Activated CD8-positive, alpha-beta memory T cell treated with anti-CD3 and anti-CD28 coated beads, Interleukin-2, amount 50 U/mL, for 48 hours (primary cell): ENCODE results near the gene CEP72.
A peak's percentile ranks its signal among the peaks of the same experiment; 100 is the strongest.
"Not testable (repeated sequence)": the region's sequence is repeated elsewhere in the genome, so short reads cannot be mapped to it uniquely, and the experiment has no call there.

Experiments
- DNase-seq: peaks from one replicate; pipeline ENCODE4 v3.0.0-alpha.2; 2020

CEP72 gene, protein sequence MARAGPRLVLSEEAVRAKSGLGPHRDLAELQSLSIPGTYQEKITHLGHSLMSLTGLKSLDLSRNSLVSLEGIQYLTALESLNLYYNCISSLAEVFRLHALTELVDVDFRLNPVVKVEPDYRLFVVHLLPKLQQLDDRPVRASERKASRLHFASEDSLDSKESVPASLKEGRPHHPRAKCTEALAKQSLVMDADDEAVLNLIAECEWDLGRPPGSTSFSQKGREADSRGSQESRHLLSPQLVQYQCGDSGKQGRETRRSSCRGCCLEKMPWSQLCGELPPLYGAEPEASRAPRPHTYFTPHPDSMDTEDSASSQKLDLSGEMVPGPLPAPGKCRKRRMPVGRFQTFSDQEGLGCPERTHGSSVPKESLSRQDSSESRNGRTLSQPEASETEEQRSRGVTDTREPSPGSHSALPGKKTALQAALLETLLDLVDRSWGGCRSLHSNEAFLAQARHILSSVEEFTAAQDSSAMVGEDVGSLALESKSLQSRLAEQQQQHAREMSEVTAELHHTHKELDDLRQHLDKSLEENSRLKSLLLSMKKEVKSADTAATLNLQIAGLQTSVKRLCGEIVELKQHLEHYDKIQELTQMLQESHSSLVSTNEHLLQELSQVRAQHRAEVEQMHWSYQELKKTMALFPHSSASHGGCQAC

DNA sequence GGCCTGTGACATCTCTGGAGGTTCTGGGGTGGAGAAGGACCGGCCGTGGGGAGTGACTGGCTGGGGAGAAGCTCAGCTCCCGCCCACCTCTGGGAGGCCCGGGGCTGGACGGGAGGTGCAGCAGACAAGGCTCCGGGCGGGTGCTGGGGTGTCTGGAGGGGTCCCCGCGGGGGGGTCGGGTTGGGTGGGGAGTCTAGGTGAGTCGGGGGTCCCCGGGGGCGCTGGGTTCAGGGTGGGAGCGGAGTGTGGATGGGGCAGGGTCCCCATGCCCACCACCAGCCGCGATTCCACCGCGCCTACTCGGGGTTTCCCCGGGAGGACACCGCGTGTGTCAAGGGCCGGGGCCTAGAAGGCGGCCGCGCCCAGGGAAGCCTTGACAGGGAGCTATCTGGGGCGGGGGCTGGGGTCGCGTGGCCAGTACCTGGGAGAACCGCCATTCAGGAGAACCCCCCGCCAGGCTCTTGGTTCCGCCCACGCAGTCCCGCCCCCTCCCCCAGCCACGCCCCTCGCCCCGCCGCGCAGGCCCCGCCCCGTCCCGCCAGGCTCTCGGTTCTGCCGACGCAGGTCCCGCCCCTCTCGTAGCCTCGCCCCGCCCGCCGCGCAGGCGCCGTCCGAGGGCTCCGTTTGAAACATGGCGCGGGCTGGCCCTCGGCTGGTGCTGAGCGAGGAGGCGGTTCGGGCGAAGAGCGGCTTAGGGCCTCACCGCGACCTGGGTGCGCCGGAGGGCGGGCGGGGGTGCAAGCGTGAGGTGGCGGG lies at the start of gene CEP72:
Gene CEP72, plus strand, starts transcription at position 610 of the 756 bp plus-strand sequence. Its CDS starts 22 bp downstream, at position 632.
- DNase-seq = peak; percentile 98

DNA sequence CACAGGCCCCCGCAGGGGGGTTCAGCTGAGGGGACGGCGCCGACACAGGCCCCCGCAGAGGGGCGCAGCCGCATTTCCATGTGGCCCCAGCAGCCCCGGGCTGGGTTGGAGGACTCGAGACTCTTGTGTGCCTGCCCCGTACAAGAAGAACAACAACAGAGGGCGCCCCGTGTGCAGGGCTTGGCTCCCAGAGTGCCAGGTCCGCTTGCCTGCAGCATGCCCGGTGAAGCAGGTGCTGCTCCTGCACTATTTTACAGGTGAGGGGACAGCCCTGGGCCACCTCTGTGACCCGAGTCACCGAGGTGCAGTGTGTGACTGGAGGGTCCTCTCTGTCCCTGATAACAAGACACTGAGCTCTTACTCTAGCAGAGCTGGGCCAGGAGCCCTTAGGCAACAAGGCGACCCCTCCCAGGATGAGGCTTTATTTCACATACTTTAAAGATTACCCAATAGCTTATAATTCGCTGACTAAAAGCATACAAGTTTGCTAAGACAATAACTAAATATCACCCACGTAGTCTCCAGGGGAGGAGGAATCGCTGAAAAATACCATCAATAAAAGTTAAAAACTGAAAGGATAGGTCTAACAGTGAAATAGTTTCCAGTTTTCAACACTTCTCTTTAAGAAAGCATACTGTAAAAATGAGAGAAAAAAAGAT lies 46.2 kb upstream of the CEP72 start:
- peak; percentile 48 for DNase-seq

DNA sequence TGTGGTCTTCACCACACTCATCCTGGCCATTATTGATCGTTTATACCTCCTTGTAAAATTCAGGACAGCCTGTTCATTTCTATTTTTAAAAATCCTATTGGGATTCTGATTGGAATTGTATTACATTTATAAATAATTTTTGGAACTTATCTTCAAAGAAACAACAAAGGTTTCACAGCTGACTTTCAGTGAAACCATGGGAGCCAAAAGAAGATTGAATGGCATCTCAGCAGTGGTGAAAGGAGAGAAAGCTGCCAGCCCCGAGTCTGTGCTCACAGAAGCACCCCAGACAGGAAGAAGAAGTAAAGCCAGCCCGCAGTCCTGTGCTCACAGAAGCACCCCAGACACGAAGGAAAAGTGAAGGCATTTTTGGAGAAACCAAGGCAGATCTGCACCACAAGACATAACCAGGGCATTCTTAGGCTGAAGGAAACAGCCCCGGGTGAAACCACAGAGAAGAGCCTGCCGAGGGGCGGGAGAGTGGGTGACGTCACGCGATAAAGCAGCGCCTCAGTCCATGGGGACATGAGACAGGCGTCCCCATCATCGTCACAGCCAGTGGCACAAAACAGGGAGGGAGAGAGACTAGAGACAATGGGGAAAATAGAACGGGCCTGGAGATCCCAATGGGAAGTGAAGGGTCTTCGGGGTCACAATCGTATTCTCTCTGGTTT lies 45.4 kb upstream of the CEP72 start:
- peak; percentile 20 for DNase-seq

DNA sequence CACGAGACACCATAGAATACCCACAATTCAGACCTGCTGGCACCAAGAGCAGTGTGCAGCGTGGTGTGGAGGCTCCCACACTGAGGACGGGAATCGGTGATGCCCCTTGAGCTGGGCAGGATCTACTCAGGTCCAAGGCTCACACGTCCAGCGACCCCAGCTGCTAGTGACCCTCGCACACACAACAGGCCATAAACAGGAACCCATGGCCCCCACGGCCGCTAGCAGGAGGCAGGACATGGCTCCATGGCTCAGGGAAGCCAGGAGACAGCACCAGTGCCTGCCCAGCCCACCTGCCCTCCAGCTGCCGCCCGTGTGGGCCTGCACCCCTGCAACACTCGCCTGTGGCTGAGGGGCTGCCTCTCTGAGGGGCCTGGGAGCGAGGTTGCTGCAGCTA lies 44.5 kb upstream of the CEP72 start:
- DNase-seq = peak; percentile 33

DNA sequence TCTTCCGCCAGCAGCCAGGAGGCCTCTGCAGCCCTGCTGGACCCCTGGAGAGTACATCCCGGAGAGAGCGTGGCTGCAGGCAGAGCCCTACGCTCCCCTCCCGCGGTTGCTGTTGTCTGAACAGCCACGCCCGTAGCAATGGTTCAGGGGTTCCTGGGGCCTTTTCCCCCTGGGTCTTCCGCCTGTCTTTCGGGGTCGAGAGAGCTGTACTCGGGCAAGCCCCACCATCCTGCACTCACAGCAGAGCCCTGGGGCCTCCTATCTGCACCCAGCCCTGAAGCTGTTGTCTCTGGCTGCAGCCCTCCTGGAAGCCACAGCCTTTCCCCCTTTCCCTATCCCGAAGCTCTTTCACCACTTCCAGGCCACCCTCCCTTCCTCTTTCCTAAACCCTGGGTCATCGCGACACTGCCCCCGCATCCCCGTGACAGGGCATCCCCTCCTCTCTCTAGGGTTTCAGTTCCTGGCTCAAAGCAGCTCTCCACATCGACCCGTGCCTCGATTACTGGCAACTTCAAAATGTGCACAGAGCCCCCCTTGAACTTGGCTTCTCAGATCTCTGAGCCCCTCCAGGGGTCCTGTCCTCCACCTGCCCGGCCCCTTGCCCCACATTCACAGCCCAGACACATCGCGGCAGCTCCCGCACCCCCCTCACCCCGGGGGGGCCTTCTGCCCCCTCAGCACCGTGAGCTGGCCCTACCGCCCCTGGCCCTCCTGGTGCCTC lies 43.9 kb upstream of the CEP72 start:
- DNase-seq = peak; percentile 45

DNA sequence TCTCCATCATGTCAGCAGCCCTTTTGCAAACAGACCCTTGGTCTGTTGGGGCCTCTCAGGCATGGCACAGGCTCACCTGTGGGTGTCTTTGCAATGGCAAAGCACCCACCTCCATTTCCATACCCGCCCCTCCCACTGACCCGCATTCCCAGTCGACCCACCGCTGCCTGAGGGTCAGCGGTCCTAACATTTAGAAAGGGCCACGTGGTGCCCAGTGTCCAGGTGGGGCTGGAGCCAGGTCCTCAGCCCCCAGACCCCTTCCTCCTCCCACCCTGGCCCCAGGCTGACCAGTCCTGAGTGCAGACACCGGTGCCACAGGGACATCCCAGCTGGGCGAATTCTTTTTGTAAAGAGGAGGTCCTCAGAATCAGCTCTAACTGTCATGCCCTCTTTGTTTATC lies 43.3 kb upstream of the CEP72 start:
- DNase-seq = peak; percentile 34

DNA sequence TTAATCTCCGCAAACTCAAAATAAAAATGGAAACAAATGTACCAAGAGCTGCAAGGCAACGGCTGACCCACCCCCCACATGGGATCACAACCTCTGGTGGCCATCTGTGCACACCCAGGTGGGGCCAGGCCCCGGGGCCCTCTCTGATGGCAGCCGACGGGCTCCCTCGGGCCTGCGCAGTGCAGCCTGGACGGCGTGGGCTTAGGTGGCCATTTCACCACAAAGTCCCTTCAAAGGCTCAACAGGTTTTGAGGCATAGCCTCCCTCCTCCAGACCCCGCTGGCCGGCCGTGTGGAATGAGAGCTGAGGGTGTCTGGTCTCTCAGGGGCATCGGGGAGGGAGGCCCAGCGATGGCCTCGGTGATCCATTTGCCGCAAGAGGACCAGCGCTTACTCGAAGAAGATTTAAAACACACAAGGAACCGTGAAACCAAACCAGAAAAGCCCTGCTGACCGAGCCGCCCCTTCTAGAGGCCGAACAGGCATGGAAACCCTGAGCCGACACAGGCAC lies 42.7 kb upstream of the CEP72 start:
- DNase-seq = peak; percentile 22

DNA sequence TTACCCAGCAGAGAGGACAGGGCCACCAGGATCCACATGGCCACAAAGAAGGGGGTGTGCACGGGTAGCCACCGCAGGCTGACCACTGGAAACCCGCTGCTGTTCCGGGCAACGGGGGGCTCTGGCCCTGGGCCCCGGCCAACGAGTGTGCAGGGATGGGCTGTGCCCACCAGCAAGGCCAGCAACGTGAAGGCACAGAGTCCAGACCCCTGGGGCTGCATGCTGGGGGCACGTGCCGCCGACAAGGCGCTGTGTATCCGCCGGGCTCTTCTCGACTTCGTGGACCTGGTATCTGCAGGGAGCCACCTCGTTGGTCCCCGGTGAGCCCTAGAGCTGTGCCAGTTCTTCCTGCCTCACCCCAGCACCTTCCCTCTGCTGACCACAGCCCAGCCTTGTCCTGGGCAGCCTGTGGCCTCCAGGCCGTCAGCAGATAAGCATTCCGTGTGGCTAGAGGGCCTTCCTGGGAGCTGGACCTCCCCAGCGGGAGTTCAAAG lies 42.2 kb upstream of the CEP72 start:
- peak; percentile 32 for DNase-seq

DNA sequence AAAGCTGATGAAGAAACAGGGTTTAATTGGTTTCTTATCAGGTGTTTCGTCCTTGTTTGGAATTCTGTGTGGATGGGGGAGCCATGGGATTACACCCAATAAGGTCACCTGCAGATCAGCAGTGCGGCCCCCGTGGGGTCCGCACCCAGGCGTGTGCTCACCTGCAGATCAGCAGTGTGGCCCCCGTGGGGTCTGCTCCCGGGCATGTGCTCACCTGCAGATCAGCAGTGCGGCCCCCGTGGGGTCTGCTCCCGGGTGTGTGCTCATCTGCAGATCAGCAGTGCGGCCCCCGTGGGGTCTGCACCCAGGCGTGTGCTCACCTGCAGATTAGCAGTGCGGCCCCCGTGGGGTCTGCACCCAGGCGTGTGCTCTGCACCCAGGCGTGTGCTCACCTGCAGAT lies 41.7 kb upstream of the CEP72 start:
- no peak for DNase-seq

DNA sequence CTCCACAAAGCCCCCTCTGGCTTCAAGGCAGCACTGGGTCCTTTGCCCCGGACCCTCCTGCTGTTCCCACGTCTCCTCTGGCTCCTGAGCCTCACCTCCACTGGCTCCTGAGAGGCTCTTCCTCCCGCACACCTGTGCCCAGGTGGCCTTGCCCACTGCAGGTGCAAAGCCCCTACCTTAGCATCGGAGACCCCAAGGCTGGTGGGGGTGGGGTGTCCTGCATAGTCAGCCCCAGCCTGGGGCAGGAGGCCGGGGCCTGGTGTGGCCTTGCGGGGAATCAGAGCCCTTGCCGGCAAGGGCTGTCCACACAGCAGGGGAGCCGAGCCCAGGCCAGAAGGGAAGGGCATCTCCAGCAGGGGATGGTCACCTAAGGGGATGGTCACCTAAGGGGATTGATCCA lies 41.3 kb upstream of the CEP72 start:
- peak; percentile 33 for DNase-seq

DNA sequence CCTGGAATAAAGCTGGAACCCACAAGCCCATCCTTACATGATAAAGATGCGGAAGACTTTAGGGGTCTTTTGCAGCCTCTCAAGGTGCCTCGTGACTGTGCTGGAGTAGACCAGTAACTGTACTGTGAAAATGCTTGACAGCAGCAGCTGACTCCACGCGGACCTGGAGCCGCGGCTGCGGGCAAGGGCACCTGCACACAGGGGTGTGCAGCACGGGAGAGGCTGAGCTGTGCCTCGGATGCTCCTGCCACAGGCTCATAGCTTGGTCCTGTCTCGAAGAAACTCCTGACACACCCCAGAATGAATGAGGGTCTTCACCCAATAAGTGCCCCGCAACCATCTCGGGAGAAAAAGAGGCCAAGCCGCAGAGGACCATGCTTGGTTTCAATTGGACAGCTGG lies 40.3 kb upstream of the CEP72 start:
- DNase-seq = peak; percentile 22

DNA sequence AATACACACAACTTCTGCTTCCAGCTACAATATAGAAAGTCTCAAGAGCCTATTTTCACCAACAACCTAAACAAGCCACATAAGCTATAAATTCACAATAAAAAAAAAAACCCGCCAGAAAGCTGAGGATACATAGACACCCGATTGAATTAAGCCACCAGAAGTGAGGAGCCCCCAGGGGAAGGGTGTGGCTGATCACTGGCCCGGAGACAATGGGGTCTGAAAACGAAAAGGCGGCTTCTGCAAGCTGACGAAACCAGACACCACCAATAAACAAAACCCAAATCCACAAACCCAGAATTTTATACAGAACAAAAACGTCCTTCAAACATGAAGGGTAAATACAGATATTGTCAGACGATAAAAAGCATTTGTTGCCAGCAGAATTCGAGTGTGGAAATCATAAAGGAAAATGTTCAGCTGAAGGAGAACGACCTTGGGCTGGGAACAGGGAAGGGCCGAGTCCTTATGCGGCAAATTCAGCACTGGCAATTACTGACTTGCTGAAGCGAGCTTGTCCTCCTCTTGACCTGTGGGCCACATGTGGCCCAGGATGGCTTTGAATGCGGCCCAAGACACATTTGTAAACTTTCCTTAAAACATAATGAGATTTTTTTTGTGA lies 39.6 kb upstream of the CEP72 start:
- no peak for DNase-seq

DNA sequence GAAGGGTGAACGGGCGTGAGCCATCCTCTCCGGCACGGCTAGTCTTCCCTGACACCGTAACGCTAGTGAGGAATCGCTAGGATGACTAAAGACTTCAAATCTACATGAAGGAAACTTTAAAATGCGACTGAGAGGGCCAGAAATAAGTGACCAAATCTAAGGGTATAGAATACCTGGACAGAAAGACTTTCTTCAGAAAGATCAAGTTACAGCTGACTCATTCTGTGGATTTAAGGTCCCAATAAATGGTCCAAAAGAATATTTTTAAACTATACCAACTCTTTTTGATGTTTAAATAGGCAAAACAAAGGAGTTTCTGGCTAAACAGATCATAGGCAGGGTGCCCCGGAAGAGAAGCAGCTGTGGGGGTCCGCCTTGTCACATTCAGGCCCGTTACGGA lies 38.9 kb upstream of the CEP72 start:
- DNase-seq = no peak

DNA sequence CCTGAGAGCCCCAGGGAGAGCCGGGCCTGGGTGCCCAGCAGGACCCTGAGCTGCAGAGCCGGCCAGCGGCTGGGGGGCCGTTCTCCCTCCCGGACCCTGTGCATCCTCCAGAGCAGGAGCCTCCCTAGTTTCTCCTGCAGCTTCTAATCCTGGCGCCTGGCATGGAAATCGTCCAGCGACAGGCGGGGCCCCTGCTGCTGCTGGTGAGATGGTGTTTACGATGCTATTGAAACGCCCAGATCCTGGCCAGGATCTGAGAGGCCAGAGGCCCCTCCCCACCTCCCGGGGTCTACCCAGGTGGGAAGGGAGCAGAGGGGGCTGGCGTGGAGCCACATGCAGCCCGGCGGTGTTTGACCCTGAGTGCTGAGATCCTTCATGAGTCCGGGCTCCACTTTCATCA lies 38.2 kb upstream of the CEP72 start:
- peak; percentile 36 for DNase-seq

DNA sequence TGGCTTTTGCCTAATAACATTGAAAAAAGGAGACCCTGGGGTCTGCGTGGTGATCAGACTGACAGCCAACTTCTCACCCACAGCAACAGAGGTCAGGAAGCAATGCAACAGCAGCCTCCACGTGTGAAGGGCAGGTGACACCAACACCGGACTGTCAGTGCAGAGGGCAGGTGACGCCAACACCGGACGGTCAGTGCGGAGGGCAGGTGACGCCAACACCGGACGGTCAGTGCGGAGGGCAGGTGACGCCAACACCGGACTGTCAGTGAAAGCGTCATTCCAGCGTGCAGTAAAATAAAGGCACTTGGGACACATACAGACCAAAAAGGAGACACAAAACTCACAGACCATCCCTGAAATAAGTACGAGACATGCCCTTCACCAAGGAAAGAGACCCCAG lies 37.2 kb upstream of the CEP72 start:
- DNase-seq = no peak

DNA sequence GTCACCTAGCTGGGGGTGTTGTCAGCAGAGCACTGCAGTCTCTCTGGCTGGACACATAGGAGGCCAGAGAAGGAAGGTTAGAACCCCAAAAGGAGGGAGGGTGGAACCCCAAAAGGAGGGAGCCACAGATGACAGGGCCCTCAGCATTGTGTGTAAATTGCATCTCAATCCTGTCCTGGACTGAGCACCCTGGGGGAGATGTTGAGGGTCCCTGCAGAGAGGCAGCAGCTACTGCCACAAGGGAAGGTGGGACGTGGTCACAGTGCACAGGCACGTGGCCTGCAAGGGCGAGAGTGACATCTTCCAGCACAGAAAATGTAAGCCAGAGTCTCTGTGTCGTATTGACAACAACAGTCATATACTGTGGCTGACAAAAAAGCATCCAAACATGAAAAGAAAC lies 36.5 kb upstream of the CEP72 start:
- DNase-seq = peak; percentile 36

DNA sequence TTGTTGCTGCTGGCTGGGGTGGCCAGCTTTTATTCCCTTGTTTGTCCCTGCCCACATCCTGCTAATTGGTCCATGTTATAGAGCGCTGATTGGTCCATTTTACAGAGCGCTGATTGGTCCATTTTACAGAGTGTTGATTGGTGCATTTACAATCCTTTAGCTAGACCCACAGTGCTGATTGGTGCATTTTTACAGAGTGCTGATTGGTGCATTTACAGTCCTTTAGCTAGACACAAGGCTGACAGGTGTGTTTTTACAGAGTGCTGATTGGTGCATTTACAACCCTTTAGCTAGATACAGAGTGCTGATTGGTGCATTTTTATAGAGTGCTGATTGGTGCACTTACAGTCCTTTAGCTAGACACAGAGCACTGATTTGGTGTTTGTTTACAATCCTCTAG lies 34.9 kb upstream of the CEP72 start:
- not testable (repeated sequence) for DNase-seq

DNA sequence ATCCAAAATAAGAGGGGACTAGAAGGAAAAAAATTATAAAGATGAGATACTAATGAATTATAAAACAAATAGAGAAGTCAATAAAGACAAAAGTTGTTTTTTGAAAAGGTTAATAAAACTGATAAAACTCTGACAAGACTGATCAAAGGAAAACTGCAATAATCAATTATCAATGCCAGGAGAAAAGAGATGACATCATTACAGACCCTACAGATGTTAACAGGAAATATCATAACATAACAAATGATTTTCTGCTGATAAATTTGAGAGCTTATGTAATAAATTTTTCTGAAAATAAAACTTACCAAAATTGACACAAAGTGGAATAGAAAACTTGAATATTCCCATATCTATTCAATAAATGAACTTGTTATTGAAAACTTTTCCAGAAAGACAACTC lies 34.3 kb upstream of the CEP72 start:
- no peak for DNase-seq

DNA sequence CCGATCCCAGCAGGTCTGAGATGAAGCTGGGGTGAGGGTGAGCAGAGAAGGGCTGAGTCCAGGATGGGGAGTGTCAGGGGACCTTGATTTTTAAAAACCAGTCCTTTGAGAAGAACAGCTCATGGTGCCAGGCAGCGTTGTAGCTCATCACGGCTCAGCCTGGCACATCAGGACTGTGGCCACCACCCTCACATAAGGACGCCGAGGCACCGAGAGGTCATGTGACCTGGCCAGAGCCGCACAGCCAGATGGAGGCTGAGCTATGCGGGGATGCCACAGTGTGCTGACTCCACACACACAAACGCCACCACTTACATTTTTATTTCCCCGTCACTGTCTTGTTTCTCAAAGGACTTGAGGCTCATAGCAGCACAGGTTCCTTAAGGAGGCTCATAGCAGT lies 32.9 kb upstream of the CEP72 start:
- DNase-seq = peak; percentile 18

DNA sequence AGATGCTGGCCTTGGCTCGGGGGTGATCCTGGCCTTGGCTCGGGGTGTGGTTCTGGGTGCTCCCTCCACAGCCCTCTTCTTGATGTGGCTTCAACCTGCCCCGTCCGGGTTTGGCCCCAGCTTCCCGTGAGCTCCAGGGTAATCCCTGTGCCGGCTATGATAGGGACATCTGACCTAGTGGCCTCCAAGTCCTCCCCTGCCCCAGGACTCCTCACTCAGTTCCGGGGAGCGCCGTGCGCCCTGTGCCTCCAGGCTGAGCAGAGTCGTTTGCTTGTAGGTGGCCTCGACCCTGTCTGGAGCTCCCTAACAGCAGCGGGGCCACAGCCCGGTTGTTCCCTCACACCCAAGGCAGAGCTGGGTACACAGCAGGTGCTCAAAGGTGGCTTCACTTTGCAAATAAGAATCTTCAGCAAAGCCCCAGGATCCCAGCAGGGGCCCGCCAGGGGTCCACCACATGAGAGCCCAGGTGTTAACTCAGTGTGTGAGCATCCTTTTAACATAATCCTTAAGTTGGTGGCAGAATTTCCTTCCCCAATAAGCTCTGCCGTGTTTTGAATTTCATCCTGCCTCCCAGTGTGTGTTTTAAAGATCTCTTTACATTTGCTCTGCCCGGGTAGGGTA lies 32.3 kb upstream of the CEP72 start:
- peak; percentile 33 for DNase-seq

DNA sequence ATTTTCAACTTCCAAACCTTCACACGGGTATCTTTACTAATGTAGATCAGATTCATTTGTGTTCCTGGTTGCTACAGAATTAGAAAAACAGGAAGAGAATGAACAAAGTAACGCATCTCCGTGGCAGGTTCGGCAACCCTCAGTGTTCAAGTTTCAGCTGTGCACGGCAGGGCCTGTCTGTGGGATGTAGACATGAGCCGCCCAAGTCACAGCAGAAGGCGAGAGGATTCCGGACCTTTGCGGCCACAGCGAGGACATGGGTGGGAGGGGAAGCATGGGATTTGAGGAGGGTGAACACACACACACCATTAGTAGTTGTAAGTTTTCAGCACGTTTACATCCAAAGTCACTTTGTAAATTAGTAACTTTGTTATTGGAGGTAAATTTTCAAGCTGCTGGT lies 31.7 kb upstream of the CEP72 start:
- peak; percentile 13 for DNase-seq
